ENCODE data around the gene KDM8.
"Not testable (repeated sequence)": the region's sequence is repeated elsewhere in the genome, so short reads cannot be mapped to it uniquely, and the experiment has no call there.

Gene KDM8

DNA sequence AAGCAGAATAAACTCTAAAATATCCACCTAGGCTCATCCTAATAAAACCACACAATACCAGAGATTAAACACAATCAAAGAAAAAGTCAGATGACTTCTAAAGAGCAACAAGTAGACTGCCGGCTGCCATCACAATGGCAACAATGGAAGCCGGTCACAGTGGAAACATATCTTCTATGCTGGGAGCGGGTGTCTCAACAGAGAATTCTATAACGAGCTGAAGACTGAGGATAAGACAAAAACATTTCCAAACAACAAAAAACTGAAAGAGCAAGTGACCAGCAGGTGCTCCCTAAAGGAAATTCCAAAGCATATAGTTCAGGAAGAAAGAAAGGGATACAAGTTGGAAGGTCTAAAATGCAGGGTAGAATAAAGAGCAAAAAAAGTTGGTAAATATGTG, 56.4 kb downstream of the KDM8 start:
- H3K79me2 ChIP-seq (ENCODE audit: control insufficient read depth, insufficient read depth, low read length, poor library complexity), result no peaks in the 10 kb centered on the region
- no peak overlapping the region for H4K12ac ChIP-seq (ENCODE audit: low read depth, low read length)
- H3K18ac ChIP-seq (ENCODE audit: low read length), result no peak overlapping the region
- no peak overlapping the region for H3K9ac ChIP-seq (ENCODE audit: low read length)
- H3K4ac ChIP-seq (ENCODE audit: low read depth, low read length), result no peak overlapping the region
- no CpG with 5 or more reads among the region's 4 CpGs for WGBS (ENCODE audit: extremely low coverage, insufficient coverage, insufficient read length)
- no peaks in the 10 kb centered on the region for H3K27me3 ChIP-seq (ENCODE audit: insufficient read depth, low read length)
- no peak overlapping the region for H4K8ac ChIP-seq (ENCODE audit: low read depth, low read length)
- H3K4me2 ChIP-seq (ENCODE audit: low read length), result no peak overlapping the region
- no peak overlapping the region for H2BK5ac ChIP-seq (ENCODE audit: low read depth, low read length, poor library complexity)
- no peaks in the 10 kb centered on the region for H3K79me1 ChIP-seq (ENCODE audit: low read length)
- no peak overlapping the region for H2BK12ac ChIP-seq (ENCODE audit: low read length)
- H3K4me1 ChIP-seq (ENCODE audit: control insufficient read depth in 1 of 2, insufficient read depth in 2 of 2, low read length in 2 of 2), result peaks cover 6 to 8% of the 10 kb centered on the region in 2 experiments
- no peak overlapping the region for H2BK120ac ChIP-seq (ENCODE audit: insufficient read depth, low read length, poor library complexity)
- H4K91ac ChIP-seq (ENCODE audit: low read depth, low read length), result no peak overlapping the region
- H3K14ac ChIP-seq (ENCODE audit: low read length), result no peak overlapping the region
- no peak overlapping the region for H3K4me3 ChIP-seq (ENCODE audit: low read depth, low read length)
- H3K9me3 ChIP-seq (ENCODE audit: insufficient read depth, low read depth, low read length), result no peaks in the 10 kb centered on the region
- no peak overlapping the region for H3K23ac ChIP-seq (ENCODE audit: low read length)
- no peak for DNase-seq
- H2AK5ac ChIP-seq (ENCODE audit: low read length), result no peak overlapping the region
- no peaks in the 10 kb centered on the region for H3K36me3 ChIP-seq (ENCODE audit: control insufficient read depth in 1 of 2, insufficient read depth in 2 of 2, low read length in 2 of 2)
- no peak overlapping the region for H2AFZ ChIP-seq (ENCODE audit: insufficient read depth, low read length, poor library complexity)
- no peak overlapping the region for H3K27ac ChIP-seq (ENCODE audit: low read depth, low read length)

- H3K18ac ChIP-seq (ENCODE audit: low read length); H3K9ac ChIP-seq (ENCODE audit: low read length); H3K14ac ChIP-seq (ENCODE audit: low read length); H3K23ac ChIP-seq (ENCODE audit: low read length); H2BK12ac ChIP-seq (ENCODE audit: low read length); H2BK120ac ChIP-seq (ENCODE audit: insufficient read depth, low read length, poor library complexity); H3K79me1 ChIP-seq (ENCODE audit: low read length); H3K27ac ChIP-seq (ENCODE audit: low read depth, low read length); H4K12ac ChIP-seq (ENCODE audit: low read depth, low read length); H3K4me2 ChIP-seq (ENCODE audit: low read length); H3K4me3 ChIP-seq (ENCODE audit: low read depth, low read length); H2BK5ac ChIP-seq (ENCODE audit: low read depth, low read length, poor library complexity); DNase-seq; H2AFZ ChIP-seq (ENCODE audit: insufficient read depth, low read length, poor library complexity); H3K9me3 ChIP-seq (ENCODE audit: insufficient read depth, low read depth, low read length); H3K27me3 ChIP-seq (ENCODE audit: insufficient read depth, low read length); H3K36me3 ChIP-seq (ENCODE audit: control insufficient read depth in 1 of 2, insufficient read depth in 2 of 2, low read length in 2 of 2); H4K8ac ChIP-seq (ENCODE audit: low read depth, low read length); H4K91ac ChIP-seq (ENCODE audit: low read depth, low read length); H3K79me2 ChIP-seq (ENCODE audit: control insufficient read depth, insufficient read depth, low read length, poor library complexity); H3K4me1 ChIP-seq (ENCODE audit: control insufficient read depth in 1 of 2, insufficient read depth in 2 of 2, low read length in 2 of 2); H2AK5ac ChIP-seq (ENCODE audit: low read length); H3K4ac ChIP-seq (ENCODE audit: low read depth, low read length): not testable (repeated sequence)
- WGBS (ENCODE audit: extremely low coverage, insufficient coverage, insufficient read length), result no CpG with 5 or more reads among the region's 2 CpGs
Measured at GRCh38 chr16:27262904-27263423, 59.6 kb downstream of the KDM8 start.

DNA sequence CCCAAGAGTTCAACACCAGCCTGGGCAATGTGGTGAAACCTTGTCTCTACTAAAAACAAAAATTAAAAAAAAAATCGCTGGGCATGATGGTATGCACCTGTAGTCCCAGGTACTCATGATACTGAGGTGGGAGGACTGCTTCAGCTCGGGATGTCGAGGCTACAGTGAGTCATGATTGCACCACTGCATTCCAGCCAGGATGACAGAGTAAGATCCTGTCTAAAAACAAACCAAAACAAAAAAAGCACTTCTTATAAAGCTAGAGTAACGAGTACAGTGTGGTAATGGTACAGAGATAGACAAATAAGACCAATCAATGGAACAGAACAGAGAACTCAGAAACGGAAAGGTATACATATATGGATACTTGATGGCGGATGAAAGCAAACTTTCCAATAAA, 60.8 kb downstream of the KDM8 start:
- Histone ChIP-seq H4K8ac (ENCODE audit: low read depth, low read length) (no peak overlapping the region), H3K4me1 (ENCODE audit: control insufficient read depth in 1 of 2, insufficient read depth in 2 of 2, low read length in 2 of 2) (peaks cover under 1 to 3% of the 10 kb centered on the region in 2 experiments), H3K27ac (ENCODE audit: low read depth, low read length) (no peak overlapping the region), H3K18ac (ENCODE audit: low read length) (no peak overlapping the region), H4K12ac (ENCODE audit: low read depth, low read length) (no peak overlapping the region), H2BK5ac (ENCODE audit: low read depth, low read length, poor library complexity) (no peak overlapping the region), H3K27me3 (ENCODE audit: insufficient read depth, low read length) (no peaks in the 10 kb centered on the region), H2BK12ac (ENCODE audit: low read length) (no peak overlapping the region), H3K79me1 (ENCODE audit: low read length) (peaks cover 2% of the 10 kb centered on the region), H3K4ac (ENCODE audit: low read depth, low read length) (no peak overlapping the region), H3K14ac (ENCODE audit: low read length) (no peak overlapping the region), H2AK5ac (ENCODE audit: low read length) (no peak overlapping the region), H3K9me3 (ENCODE audit: insufficient read depth, low read depth, low read length) (no peaks in the 10 kb centered on the region), H3K9ac (ENCODE audit: low read length) (no peak overlapping the region), H4K91ac (ENCODE audit: low read depth, low read length) (no peak overlapping the region), H2AFZ (ENCODE audit: insufficient read depth, low read length, poor library complexity) (no peak overlapping the region), H3K4me2 (ENCODE audit: low read length) (no peak overlapping the region), H3K4me3 (ENCODE audit: low read depth, low read length) (no peak overlapping the region), H3K23ac (ENCODE audit: low read length) (no peak overlapping the region), H3K79me2 (ENCODE audit: control insufficient read depth, insufficient read depth, low read length, poor library complexity) (peaks cover 2% of the 10 kb centered on the region), H2BK120ac (ENCODE audit: insufficient read depth, low read length, poor library complexity) (no peak overlapping the region), H3K36me3 (ENCODE audit: control insufficient read depth in 1 of 2, insufficient read depth in 2 of 2, low read length in 2 of 2) (no peaks in the 10 kb centered on the region)
- WGBS (ENCODE audit: extremely low coverage, insufficient coverage, insufficient read length), result no CpG with 5 or more reads among the region's 6 CpGs
- peak; percentile 87 to 92 for DNase-seq

DNA sequence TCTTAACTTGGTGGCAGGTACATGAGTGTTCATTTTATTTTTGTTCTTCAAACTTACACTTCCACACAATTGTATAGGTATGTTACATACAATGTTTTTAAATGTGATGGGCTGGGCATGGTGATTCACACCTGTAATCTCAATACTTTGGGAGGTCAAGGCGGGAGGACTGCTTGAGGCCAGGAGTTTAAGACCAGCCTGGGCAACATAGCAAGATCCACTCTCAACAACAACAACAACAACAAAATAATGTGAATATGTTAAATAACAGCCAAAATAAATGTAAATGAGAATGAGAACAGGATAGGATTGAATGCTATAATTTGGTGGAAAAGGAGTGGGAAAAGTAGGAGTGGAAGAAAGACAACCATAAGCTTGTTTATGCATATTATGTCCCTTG, 62.7 kb downstream of the KDM8 start:
- Histone ChIP-seq H3K4me1 (ENCODE audit: control insufficient read depth in 1 of 2, insufficient read depth in 2 of 2, low read length in 2 of 2) (peaks cover 0 to 3% of the 10 kb centered on the region in 2 experiments), H4K12ac (ENCODE audit: low read depth, low read length) (no peak overlapping the region), H3K27ac (ENCODE audit: low read depth, low read length) (no peak overlapping the region), H2BK12ac (ENCODE audit: low read length) (no peak overlapping the region), H3K27me3 (ENCODE audit: insufficient read depth, low read length) (no peaks in the 10 kb centered on the region), H3K4me3 (ENCODE audit: low read depth, low read length) (no peak overlapping the region), H2AK5ac (ENCODE audit: low read length) (no peak overlapping the region), H4K8ac (ENCODE audit: low read depth, low read length) (no peak overlapping the region), H2BK5ac (ENCODE audit: low read depth, low read length, poor library complexity) (no peak overlapping the region), H3K14ac (ENCODE audit: low read length) (no peak overlapping the region), H4K91ac (ENCODE audit: low read depth, low read length) (no peak overlapping the region), H2BK120ac (ENCODE audit: insufficient read depth, low read length, poor library complexity) (no peak overlapping the region), H3K4me2 (ENCODE audit: low read length) (no peak overlapping the region), H3K18ac (ENCODE audit: low read length) (no peak overlapping the region), H3K23ac (ENCODE audit: low read length) (no peak overlapping the region), H2AFZ (ENCODE audit: insufficient read depth, low read length, poor library complexity) (no peak overlapping the region), H3K9me3 (ENCODE audit: insufficient read depth, low read depth, low read length) (no peaks in the 10 kb centered on the region), H3K9ac (ENCODE audit: low read length) (no peak overlapping the region), H3K79me2 (ENCODE audit: control insufficient read depth, insufficient read depth, low read length, poor library complexity) (peaks cover 2% of the 10 kb centered on the region), H3K4ac (ENCODE audit: low read depth, low read length) (no peak overlapping the region), H3K79me1 (ENCODE audit: low read length) (peaks cover 2% of the 10 kb centered on the region), H3K36me3 (ENCODE audit: control insufficient read depth in 1 of 2, insufficient read depth in 2 of 2, low read length in 2 of 2) (no peaks in the 10 kb centered on the region)
- WGBS (ENCODE audit: extremely low coverage, insufficient coverage, insufficient read length), result no CpG with 5 or more reads among the region's 1 CpG
- DNase-seq, result no peak
